Measurements from ENCODE around the gene SCGB2A2. TPM values are rescaled to one million over a fixed set of nuclear protein-coding genes. Genes with fewer than 3 reads are reported as not detected.

SCGB2A2 gene
- total RNA-seq, 4 donors from 2014 or later: 40.0 TPM; not detected in 3

DNA sequence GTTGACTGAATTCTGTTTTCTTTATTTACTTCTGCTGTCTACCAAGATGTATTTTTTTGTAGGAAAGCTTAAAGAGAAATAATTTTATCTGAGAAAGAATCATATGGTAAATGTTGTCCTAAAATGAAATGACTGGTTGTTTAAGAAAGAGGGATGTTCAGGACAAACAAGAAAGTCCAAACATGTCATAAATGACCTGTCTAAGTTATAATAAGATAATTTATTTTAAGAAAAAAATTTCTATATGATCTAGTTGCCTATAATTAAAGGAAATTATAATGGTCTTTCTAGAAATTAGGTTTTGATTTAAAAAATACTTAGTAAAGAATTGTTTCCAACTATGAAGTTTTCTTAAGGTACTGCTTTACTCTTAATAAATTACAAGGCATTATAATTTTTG is 10.5 kb downstream of the SCGB2A2 start:
- H3K4me1 ChIP-seq: no peaks in the 10 kb centered on the region
- H3K27ac ChIP-seq: no peak overlapping the region
- H3K9me3 ChIP-seq: no peaks in the 10 kb centered on the region
- H3K4me3 ChIP-seq: no peak overlapping the region
- H3K36me3 ChIP-seq: no peaks in the 10 kb centered on the region
- peaks cover 1% of the 10 kb centered on the region for H3K27me3 ChIP-seq
- ATAC-seq: no peak
- no peak for TF ChIP-seq EP300 (IDR thresholded peaks at IDR 0.05)
- TF ChIP-seq POLR2AphosphoS5 (IDR thresholded peaks at IDR 0.05): no peak
- no peak for TF ChIP-seq POLR2A (IDR thresholded peaks at IDR 0.05)
- no peak for TF ChIP-seq CTCF (IDR thresholded peaks at IDR 0.05)

GRCh38 chr11:62295504-62295903 is 25.5 kb downstream of the SCGB2A2 start:
- Histone ChIP-seq H3K4me1 (no peaks in the 10 kb centered on the region), H3K36me3 (no peaks in the 10 kb centered on the region), H3K4me3 (no peak overlapping the region), H3K9me3 (no peaks in the 10 kb centered on the region), H3K27me3 (peaks cover 42% of the 10 kb centered on the region), H3K27ac (no peak overlapping the region)
- no peak for TF ChIP-seq CTCF (IDR thresholded peaks at IDR 0.05)
- no peak for TF ChIP-seq EP300 (IDR thresholded peaks at IDR 0.05)
- TF ChIP-seq POLR2AphosphoS5 (IDR thresholded peaks at IDR 0.05): no peak
- no peak for TF ChIP-seq POLR2A (IDR thresholded peaks at IDR 0.05)
- no peak for ATAC-seq
- WGBS, 2 donors (ENCODE audit: low coverage in 1 of 2): 0 to 33% methylated on average over 1 of the region's 2 CpGs

DNA sequence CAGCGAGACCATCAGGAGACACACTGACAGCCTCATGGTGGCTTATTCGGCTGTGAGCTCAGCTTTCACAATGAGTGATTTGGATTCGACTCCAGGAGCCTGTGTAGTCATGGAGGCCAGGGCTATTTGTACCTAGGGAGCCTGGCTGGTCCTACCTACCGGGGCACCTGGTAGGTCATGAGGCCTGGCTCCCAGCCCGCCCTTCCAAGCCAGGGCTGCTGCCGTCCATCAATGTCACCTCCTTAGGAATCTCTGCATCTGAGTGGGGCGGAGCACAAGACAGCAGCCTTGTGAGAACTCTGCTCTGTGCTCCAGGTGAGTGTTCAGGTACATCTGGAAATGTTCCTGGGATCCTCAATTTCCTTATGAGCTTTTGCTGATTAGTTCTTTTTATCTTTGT is 29.0 kb downstream of the SCGB2A2 start, which contains the start of gene SCGB1D4:
Gene SCGB1D4 (minus strand): TSS at position 101 of the 400 bp plus-strand sequence. CDS start 65 bp downstream, at position 36.
- WGBS, 2 donors (ENCODE audit: low coverage in 1 of 2): 63 to 70% methylated on average over 2 to 6 of the region's 7 CpGs

GRCh38 chr11:62306227-62306626 is 36.3 kb downstream of the SCGB2A2 start:
- Histone ChIP-seq H3K36me3 (no peaks in the 10 kb centered on the region), H3K27ac (no peak overlapping the region), H3K4me3 (no peak overlapping the region), H3K27me3 (peaks cover 27% of the 10 kb centered on the region), H3K9me3 (peaks cover 0 to 20% (median 0%) of the 10 kb centered on the region in 3 donors), H3K4me1 (peaks cover 0 to 5% (median 0%) of the 10 kb centered on the region in 3 donors)
- WGBS, 2 donors (ENCODE audit: low coverage in 1 of 2): no CpG with 5 or more reads among the region's 6 CpGs
- no peak for ATAC-seq
- TF ChIP-seq CTCF (IDR thresholded peaks at IDR 0.05) (no peak), POLR2AphosphoS5 (IDR thresholded peaks at IDR 0.05) (no peak), POLR2A (IDR thresholded peaks at IDR 0.05) (no peak), EP300 (IDR thresholded peaks at IDR 0.05) (no peak)

More for the DNA sequence above, 29.0 kb downstream of the SCGB2A2 start, which contains the start of gene SCGB1D4:
- Histone ChIP-seq H3K36me3 (no peaks in the 10 kb centered on the region), H3K4me1 (no peaks in the 10 kb centered on the region), H3K27me3 (peaks cover 40% of the 10 kb centered on the region), H3K9me3 (no peaks in the 10 kb centered on the region), H3K27ac (no peak within 1 kb of the TSS), H3K4me3 (no peak within 1 kb of the TSS)
- no peak for ATAC-seq
- TF ChIP-seq POLR2AphosphoS5 (IDR thresholded peaks at IDR 0.05) (no peak), POLR2A (IDR thresholded peaks at IDR 0.05) (no peak), CTCF (IDR thresholded peaks at IDR 0.05) (no peak), EP300 (IDR thresholded peaks at IDR 0.05) (no peak)

GRCh38 chr11:62307950-62308349 is 38.0 kb downstream of the SCGB2A2 start:
- Histone ChIP-seq H3K27me3 (peaks cover 39% of the 10 kb centered on the region), H3K27ac (no peak overlapping the region), H3K36me3 (no peaks in the 10 kb centered on the region), H3K4me1 (peaks cover 0 to 6% (median 0%) of the 10 kb centered on the region in 3 donors), H3K4me3 (no peak overlapping the region), H3K9me3 (peaks cover 0 to 20% (median 0%) of the 10 kb centered on the region in 3 donors)
- ATAC-seq: no peak
- TF ChIP-seq POLR2A (IDR thresholded peaks at IDR 0.05): no peak
- TF ChIP-seq CTCF (IDR thresholded peaks at IDR 0.05): no peak
- TF ChIP-seq EP300 (IDR thresholded peaks at IDR 0.05): no peak
- TF ChIP-seq POLR2AphosphoS5 (IDR thresholded peaks at IDR 0.05): no peak
